HepG2 (cell line): ENCODE data around the gene LSM12. TPM values are rescaled to one million over a fixed set of nuclear protein-coding genes. Genes with fewer than 3 reads are reported as not detected.

Source experiments
- AGO1 ChIP-seq: fragments of 200-400 bp; formaldehyde crosslinking; IDR thresholded peaks from 2 replicates; pipeline ENCODE4 v1.6.1; 2017; ENCODE audit warnings: mild to moderate bottlenecking, low read depth, low read length, moderate library complexity; ENCODE audit not compliant: poor library complexity, severe bottlenecking
- ATF3 ChIP-seq: sonication (generic); formaldehyde crosslinking; IDR thresholded peaks from 2 replicates; pipeline ENCODE4 v1.4.0; 2020; ENCODE audit warnings: missing genetic modification reagents
- EED ChIP-seq: sonication (generic); formaldehyde crosslinking; IDR thresholded peaks from 2 replicates; pipeline ENCODE4 v1.5.0; 2020; ENCODE audit warnings: mild to moderate bottlenecking, missing genetic modification reagents
- EHMT2 ChIP-seq: fragments of 200-600 bp; sonication (generic); IDR thresholded peaks from 2 replicates; pipeline ENCODE4 v1.7.0; 2017; ENCODE audit warnings: antibody characterized with exemption, low read depth, low read length, borderline replicate concordance
- ERF ChIP-seq: IDR thresholded peaks from 2 replicates; pipeline ENCODE4 v1.6.1; 2018; ENCODE audit warnings: missing biosample characterization, missing genetic modification reagents
- FOSL2 ChIP-seq: sonication (generic); formaldehyde crosslinking; IDR thresholded peaks from 2 replicates; pipeline ENCODE4 v1.4.0; 2020; ENCODE audit warnings: missing genetic modification reagents
- HIVEP1 ChIP-seq: sonication (generic); formaldehyde crosslinking; IDR thresholded peaks from 2 replicates; pipeline ENCODE4 v1.4.0; 2020; ENCODE audit warnings: mild to moderate bottlenecking, missing genetic modification reagents
- HMGA1 ChIP-seq: sonication (generic); formaldehyde crosslinking; conservative IDR thresholded peaks from 2 replicates; pipeline ENCODE4 v1.4.0; 2020; ENCODE audit warnings: missing genetic modification reagents
- HOMEZ ChIP-seq: IDR thresholded peaks from 2 replicates; pipeline ENCODE4 v1.6.1; 2016; ENCODE audit warnings: low read depth
- IRF2 ChIP-seq: IDR thresholded peaks from 2 replicates; pipeline ENCODE4 v1.6.1; 2018; ENCODE audit warnings: missing genetic modification reagents, missing compliant biosample characterization
- NCOR1 ChIP-seq: fragments of 200-600 bp; sonication (generic); IDR thresholded peaks from 2 replicates; pipeline ENCODE4 v1.7.0; 2017; ENCODE audit warnings: antibody characterized with exemption, low read length, borderline replicate concordance
- NR2F1 ChIP-seq, 2 experiments: fragments of 450-650 bp in 1 of 2; formaldehyde crosslinking in 1 of 2; IDR thresholded peaks; 2 replicates each; pipeline versions ENCODE4 v1.5.0 to v1.6.1; 2016 to 2020; ENCODE audit warnings: mild to moderate bottlenecking in 1 of 2, missing compliant biosample characterization in 1 of 2, missing genetic modification reagents in 1 of 2, moderate library complexity in 1 of 2
- PHF21A ChIP-seq: sonication (generic); formaldehyde crosslinking; IDR thresholded peaks from 2 replicates; pipeline ENCODE4 v1.5.0; 2020; ENCODE audit warnings: mild to moderate bottlenecking, missing genetic modification reagents
- RBAK ChIP-seq: sonication (generic); formaldehyde crosslinking; IDR thresholded peaks from 2 replicates; pipeline ENCODE4 v1.5.1; 2020; ENCODE audit warnings: mild to moderate bottlenecking, missing genetic modification reagents
- REXO4 ChIP-seq: sonication (generic); formaldehyde crosslinking; IDR thresholded peaks from 2 replicates; pipeline ENCODE4 v1.8.0; 2022; ENCODE audit warnings: missing genetic modification reagents, mild to moderate bottlenecking, borderline replicate concordance
- SOX5 ChIP-seq: IDR thresholded peaks from 2 replicates; pipeline ENCODE4 v1.6.1; 2016; ENCODE audit warnings: borderline replicate concordance
- SP4 ChIP-seq: sonication (generic); formaldehyde crosslinking; IDR thresholded peaks from 2 replicates; pipeline ENCODE4 v1.8.1; 2023; ENCODE audit warnings: mild to moderate bottlenecking, missing genetic modification reagents
- TBX3 ChIP-seq: fragments of 450-650 bp; IDR thresholded peaks from 2 replicates; pipeline ENCODE4 v1.6.1; 2017; ENCODE audit warnings: antibody characterized with exemption, mild to moderate bottlenecking, inconsistent platforms, borderline replicate concordance
- ZBTB10 ChIP-seq: sonication (generic); formaldehyde crosslinking; IDR thresholded peaks from 2 replicates; pipeline ENCODE4 v1.4.0; 2020; ENCODE audit warnings: missing genetic modification reagents, borderline replicate concordance
- ZFP36 ChIP-seq: fragments of 150-350 bp; IDR thresholded peaks from 2 replicates; pipeline ENCODE4 v1.6.1; 2018; ENCODE audit warnings: borderline replicate concordance, low read length, low read depth; ENCODE audit not compliant: partially characterized antibody
- ZNF136 ChIP-seq: sonication (generic); formaldehyde crosslinking; IDR thresholded peaks from 2 replicates; pipeline ENCODE4 v1.8.1; 2022; ENCODE audit warnings: low read depth, mild to moderate bottlenecking, moderate library complexity, missing genetic modification reagents
- ZNF572 ChIP-seq: sonication (generic); formaldehyde crosslinking; IDR thresholded peaks from 2 replicates; pipeline ENCODE4 v1.5.1; 2020; ENCODE audit warnings: mild to moderate bottlenecking, missing genetic modification reagents
- ZNF577 ChIP-seq: sonication (generic); formaldehyde crosslinking; IDR thresholded peaks from 2 replicates; pipeline ENCODE4 v1.4.0; 2020; ENCODE audit warnings: mild to moderate bottlenecking, low read depth, missing genetic modification reagents, borderline replicate concordance
- polyA plus RNA-seq, 8 experiments: library from polyadenylated mRNA; depleted of rRNA in 3 of 8; stranded (reverse) in 7 of 8; unstranded in 1 of 8; fragments of >200 nt; fragmentation: Illumina TruSeq in 4 of 8; extraction: Trizol in 4 of 8; gene quantifications; 2 replicates each; pipeline versions ENCODE4 v1.2.1 to v1.2.3, GENCODE V29; 2011 to 2016; ENCODE audit warnings: low read depth in 4 of 8, missing spikeins in 1 of 8, mixed read lengths in 1 of 8; ENCODE audit not compliant: insufficient read depth in 1 of 8
- total RNA-seq, 5 experiments: library from RNA; depleted of rRNA; stranded (reverse); fragments of >200 nt; fragmentation: Illumina TruSeq; extraction: Trizol; gene quantifications; 2 replicates each; pipeline ENCODE4 v1.2.3, GENCODE V29; 2016; ENCODE audit warnings: low read depth in 1 of 5
- TF ChIP-seq, protein P1 (sequence below), 2 experiments: fragments of 450-650 bp in 1 of 2; sonication (generic) in 1 of 2; formaldehyde crosslinking; IDR thresholded peaks; 2 replicates each; pipeline versions ENCODE4 v1.5.0 to v1.8.0; 2020 to 2022; ENCODE audit warnings: mild to moderate bottlenecking in 1 of 2, missing genetic modification reagents in 1 of 2

LSM12 gene
- total and polyA plus RNA-seq, 2 of the 13 experiments (the other 11 are each of a cell fraction or from before 2014, with no cell fraction given) = 52.8 to 55.7 TPM

- TF ChIP-seq ZBTB10 (CRISPR knock-in tag) = no peak; the same call in 1 of the 2 replicates
- peak; percentile 68 for TF ChIP-seq PHF21A (CRISPR knock-in tag)
- TF ChIP-seq EHMT2 = peak; percentile 79; the same call in 1 of the 2 replicates
- peak; percentile 79; the same call in 1 of the 2 replicates for TF ChIP-seq EED
- TF ChIP-seq ZNF136 (CRISPR knock-in tag) = peak; percentile 56; the same call in 1 of the 2 replicates
- TF ChIP-seq REXO4 = no peak
- no peak for TF ChIP-seq ZNF577 (CRISPR knock-in tag)
- peak; percentile 99 for TF ChIP-seq IRF2 (CRISPR knock-in tag)
- TF ChIP-seq SOX5 (CRISPR knock-in tag) = peak; percentile 86
- TF ChIP-seq ZFP36 = no peak
- peak; percentile 68 to 79; a peak in 3 of 4 replicates for TF ChIP-seq NR2F1 (CRISPR knock-in tag; IDR thresholded peaks at IDR 0.05)
- TF ChIP-seq TBX3 = no peak
- TF ChIP-seq ERF (CRISPR knock-in tag) = peak; percentile 99
- TF ChIP-seq AGO1 = peak; percentile 85
- TF ChIP-seq SP4 (CRISPR knock-in tag) = peak; percentile 90
- peak; percentile 60; the same call in 1 of the 2 replicates for TF ChIP-seq NCOR1
- no peak for TF ChIP-seq HMGA1 (CRISPR knock-in tag)
- TF ChIP-seq, protein P1, sequence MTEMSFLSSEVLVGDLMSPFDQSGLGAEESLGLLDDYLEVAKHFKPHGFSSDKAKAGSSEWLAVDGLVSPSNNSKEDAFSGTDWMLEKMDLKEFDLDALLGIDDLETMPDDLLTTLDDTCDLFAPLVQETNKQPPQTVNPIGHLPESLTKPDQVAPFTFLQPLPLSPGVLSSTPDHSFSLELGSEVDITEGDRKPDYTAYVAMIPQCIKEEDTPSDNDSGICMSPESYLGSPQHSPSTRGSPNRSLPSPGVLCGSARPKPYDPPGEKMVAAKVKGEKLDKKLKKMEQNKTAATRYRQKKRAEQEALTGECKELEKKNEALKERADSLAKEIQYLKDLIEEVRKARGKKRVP (CRISPR knock-in tag; IDR thresholded peaks at IDR 0.05) = peak in 1 of 2 experiments; percentile 76; a peak in 2 of 4 replicates
- peak; percentile 37; the same call in 1 of the 2 replicates for TF ChIP-seq ATF3 (CRISPR knock-in tag)
- peak; percentile 79 for TF ChIP-seq FOSL2 (CRISPR knock-in tag)
- TF ChIP-seq RBAK (CRISPR knock-in tag) = peak; percentile 85
- TF ChIP-seq HIVEP1 = peak; percentile 82
- peak; percentile 73; the same call in 1 of the 2 replicates for TF ChIP-seq HOMEZ (CRISPR knock-in tag)
- peak; percentile 94 for TF ChIP-seq ZNF572 (CRISPR knock-in tag)
Measured at GRCh38 chr17:44014437-44015172, 51.9 kb downstream of the LSM12 start, which contains the start of gene TMEM101 (continued).
